Dedifferentiated amniotic fluid mesenchymal stem cell (primary cell): Measurements from ENCODE around the gene SIX2.
"Not testable (repeated sequence)": the region's sequence is repeated elsewhere in the genome, so short reads cannot be mapped to it uniquely, and the experiment has no call there.

Experiments
- DNase-seq: peaks from one replicate; pipeline ENCODE4 v3.0.0-alpha.2; 2016; ENCODE audit errors: extremely low spot score

SIX2 gene

GRCh38 chr2:45009303-45009927 lies at the start of gene SIX2:
Gene SIX2, minus strand, starts transcription at chr2:45009452. Its CDS starts 342 bp downstream, at chr2:45009110.
- peak; percentile 97 for DNase-seq

DNA sequence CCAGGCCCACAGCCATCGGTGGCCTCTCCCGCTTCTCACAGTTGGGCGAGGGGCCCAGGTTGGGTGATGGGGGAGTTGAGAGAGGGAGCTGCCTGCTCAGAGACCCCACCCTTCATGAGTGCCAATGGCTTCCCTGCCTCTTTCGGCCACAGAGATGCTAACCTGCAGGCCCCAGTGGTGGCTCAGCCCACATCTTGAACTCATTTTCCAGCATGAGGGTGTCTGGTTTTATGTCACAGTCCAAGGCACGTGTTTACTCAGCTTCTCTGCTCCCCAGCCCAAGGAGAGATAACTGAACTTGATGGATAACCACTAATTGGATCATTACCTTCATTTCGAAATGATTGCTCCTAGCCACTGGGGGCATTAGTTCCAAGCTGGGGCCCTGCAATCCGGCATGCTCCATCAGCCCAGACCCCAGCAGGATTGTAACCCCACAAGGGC lies 45.9 kb upstream of the SIX2 start:
- no peak for DNase-seq

- DNase-seq, result no peak
Observed at GRCh38 chr2:45053966-45054365, 44.7 kb upstream of the SIX2 start.

DNA sequence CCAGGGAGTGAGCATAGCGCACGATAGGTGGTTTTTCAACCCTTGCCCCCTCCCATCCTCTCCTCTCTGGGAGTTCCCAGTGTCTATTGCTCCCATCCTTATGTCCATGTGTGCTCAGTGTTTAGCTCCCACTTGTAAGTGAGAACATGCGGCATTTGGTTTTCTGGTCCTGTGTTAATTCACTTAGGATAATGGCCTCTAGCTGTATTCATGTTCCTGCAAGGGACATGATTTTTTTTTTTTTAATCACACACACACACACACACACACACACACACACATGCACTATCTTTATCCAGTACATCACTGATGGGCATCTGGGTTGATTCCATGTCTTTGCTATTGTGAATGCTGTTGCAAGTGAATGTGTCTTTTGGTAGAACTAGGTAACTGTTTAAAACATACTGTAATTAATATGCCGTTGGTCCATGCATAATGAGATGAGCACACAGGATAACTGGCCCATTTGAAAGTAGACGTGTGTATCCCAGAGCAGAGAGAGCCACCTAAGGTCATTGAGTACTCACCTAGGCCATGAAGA lies 43.2 kb upstream of the SIX2 start:
- no peak for DNase-seq

DNA sequence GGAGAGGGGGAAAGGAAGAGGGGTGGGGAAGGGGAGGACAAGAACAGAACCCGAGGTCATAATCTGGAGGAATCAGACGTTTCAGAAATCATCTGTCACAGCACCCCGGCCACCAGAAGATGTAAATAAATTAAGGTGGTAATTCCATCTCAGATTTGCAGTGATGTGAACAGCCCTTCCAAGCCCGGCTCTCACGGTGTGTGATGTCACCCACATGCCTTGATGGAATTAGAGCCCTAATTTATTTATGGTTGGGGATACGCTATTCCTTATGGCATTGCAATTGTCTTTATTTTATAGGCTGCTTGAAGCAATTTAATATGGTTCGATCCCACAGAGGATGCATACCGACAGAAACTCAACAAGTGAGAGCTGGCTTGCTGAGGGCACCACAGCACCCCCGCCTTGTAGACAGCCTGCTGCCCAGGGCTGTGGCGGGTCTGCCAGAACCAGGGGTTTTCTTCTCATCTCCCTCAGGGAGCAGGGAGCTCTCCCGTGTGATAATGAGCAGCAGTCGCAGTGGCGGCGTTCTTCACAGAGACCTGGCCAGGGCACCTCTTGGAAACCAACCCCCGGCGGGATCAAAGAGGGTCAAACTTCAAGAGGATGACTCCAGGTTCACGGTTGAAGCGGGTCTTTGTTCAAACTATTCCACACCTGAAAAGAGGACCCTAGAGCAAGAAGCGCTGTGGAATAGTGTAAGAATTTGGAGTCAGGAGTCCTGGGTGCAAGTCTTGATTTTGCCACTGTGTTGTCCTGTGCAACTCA lies 40.5 kb upstream of the SIX2 start:
- no peak for DNase-seq

GRCh38 chr2:45047301-45047700 lies 38.0 kb upstream of the SIX2 start:
- no peak for DNase-seq

DNA sequence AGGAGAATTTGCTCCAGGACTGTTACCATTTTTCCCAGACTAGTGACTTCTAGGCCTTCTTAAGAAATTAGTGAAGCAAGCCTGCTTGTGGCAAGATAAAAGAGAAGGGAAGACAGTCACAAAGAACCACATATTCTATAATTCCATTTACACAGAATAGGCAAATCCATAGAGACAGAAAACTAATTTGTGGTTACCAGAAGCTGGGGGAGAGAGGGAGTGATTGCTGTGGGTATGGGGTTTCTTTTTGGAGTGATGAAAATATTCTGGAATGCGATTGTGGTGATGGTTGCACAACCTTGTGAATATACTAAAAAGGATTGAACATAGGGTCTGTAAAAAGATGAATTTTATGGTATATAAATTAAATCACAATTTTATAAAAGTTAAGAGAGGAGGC lies 37.5 kb upstream of the SIX2 start:
- no peak for DNase-seq

- no peak for DNase-seq
Observed at GRCh38 chr2:45045706-45046105, 36.5 kb upstream of the SIX2 start.

DNA sequence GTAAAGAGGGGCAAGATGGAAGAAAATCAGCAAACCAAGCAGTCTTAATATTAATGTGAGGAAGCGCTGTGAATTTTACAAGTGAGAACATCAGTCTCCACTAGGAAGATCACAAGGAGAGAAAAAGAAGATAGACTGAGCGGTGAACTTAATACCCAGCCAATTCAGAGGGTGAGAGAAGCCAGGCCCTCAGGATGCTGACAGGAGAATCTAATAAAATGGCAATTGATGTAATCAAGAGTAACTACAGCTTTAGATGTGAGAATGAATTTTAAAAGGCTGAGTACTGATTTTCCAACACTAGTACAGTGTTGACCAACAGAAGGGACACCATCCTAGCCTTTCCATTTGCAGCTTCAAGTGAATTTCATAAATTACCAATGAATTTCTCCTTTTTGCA lies 35.7 kb upstream of the SIX2 start:
- DNase-seq, result no peak

GRCh38 chr2:45043174-45043573 lies 33.9 kb upstream of the SIX2 start:
- DNase-seq, result no peak

DNA sequence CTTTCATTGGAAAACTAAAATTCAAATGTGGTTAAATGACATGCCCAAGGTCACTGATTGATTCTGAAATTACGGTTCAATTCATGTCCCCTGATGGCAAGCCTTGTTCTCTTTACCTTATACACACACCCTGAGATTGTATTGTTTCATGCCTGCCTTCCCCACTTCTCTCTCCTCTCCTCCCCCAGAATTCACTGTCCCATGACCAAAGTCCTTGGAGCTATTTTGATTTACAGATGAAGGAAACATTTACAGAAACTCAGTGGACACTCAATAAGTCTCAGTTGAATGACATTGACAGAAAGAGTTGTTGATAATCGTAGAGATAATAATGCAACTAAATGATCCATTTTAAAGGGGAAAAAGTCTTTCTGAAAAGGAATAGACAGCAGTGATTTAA lies 33.1 kb upstream of the SIX2 start:
- no peak for DNase-seq

- no peak for DNase-seq
Observed at GRCh38 chr2:45040786-45041185, 31.5 kb upstream of the SIX2 start.

- not testable (repeated sequence) for DNase-seq
Observed at GRCh38 chr2:45039804-45040203, 30.6 kb upstream of the SIX2 start.

- not testable (repeated sequence) for DNase-seq
Observed at GRCh38 chr2:45038861-45039260, 29.6 kb upstream of the SIX2 start.

DNA sequence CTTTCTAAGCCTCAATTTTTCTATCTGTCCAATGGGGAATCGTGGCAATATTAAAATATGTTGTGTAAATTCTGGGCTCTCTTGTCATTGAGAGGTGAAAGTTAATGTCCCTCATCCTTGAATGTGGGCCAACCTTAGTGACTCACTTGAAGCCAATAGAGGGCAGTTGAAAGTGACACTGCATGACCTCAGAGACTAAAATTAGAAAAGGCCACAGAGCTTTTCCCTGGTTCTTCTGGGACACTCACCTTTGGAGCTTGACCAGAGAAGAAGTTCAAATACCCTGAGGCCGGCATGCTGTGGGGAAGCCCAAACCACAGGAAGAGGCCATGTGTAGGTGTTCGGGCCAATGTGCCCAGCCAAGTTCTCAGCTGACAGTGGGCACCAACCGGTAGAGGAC lies 24.1 kb upstream of the SIX2 start:
- DNase-seq, result no peak

DNA sequence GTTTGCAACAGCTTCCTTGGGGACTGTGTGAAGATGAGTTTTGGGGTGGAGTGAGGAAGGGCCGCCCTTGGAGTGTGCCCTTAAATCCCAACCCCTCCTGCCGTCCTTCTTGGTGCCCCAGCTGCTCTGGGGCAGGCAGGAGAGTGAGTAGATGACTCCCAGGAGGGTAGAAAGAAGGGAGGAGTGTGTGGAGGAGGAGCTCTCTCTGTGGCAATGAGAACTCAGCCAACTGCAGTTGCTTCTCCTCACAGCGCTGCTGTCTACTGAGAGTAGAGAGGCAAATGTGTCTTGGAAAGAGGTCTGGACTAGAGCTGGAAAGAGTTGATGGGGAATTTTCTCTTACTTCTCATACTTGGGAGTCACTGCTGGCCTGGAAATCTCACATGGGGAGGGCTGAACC lies 21.8 kb upstream of the SIX2 start:
- no peak for DNase-seq

DNA sequence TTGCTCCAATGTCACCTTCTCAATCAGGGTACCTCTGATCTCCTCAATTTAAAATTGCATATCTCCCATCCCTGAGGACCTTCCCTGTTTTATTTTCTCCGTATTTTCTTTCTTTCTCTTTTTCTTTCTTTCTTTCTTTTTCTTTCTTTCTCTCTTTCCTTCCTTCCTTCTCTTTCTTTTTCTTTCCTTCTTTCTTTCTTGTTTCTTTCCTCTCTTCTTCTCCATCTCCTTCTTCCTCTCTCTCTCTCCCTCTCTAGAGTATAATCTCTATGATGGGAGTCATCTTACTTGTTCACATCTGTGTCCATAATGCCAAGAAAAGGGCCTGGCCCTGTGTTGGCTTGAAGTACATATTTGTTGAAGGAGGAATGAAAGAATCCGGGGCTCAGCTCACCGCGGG lies 21.3 kb upstream of the SIX2 start:
- DNase-seq, result no peak

DNA sequence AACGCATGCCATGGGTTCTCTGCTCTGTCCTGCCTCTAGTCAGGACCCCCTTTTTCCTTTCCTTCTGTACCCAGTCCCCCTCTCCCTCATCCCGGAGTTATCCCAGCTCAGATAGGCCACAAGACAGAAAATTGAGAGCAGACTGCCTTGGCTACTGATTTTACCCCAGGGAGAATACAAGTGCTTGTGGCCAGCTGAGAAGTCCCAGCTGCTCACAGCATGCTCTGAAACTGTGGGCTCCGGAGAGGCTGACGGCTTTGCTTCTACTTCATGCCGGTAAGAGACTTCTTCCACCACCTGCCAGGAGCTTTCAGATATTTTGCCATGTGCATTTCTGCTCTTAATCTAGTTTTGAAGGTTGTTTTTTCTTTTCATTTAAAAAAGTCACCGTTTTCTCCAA lies 20.0 kb upstream of the SIX2 start:
- no peak for DNase-seq

DNA sequence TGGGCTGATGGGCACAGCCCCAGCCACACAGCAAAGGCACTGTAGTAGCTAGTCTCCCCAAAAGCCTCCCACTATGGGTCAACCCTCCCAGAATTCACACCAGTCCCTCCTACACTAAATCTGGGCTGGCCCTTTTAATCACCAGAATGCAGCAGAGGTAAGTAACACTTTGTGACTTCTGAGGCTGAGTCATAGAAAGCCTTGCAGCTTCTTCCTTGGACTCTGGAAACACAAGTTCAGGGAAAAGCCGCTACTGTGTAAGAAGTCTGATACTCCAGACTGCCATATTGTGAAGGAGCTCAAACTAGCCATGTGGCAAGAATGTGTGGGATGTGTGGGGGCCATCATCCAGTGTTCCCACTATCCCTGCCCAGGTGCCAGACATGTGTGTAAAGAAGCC lies 19.0 kb upstream of the SIX2 start:
- no peak for DNase-seq

DNA sequence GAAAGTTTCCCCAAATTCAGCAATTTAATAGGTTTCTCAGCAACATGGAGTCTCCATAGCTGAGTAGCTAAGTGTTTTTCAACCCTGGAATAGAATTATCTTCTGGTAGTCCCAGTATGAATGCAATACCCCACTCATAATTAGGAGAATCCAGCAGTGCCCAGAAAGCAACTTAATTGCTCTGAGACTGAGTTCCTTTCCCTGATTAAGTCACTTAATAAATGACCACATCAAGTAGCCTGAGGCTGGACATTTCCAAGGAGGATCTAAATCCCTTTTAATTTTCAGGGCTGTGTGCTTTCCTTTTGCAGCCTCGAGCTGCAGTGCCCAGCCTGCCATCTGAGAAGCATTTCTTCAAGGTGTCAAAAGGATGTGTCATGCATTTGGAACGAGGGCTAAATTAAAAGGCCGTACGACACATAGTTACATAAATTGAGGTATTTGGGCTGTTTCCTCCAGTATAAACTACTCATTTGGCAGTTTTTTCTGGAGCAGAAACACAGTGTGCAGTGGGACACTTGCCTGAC lies 17.7 kb upstream of the SIX2 start:
- no peak for DNase-seq

- DNase-seq, result peak; percentile 95
Observed at GRCh38 chr2:45024600-45025291, 15.5 kb upstream of the SIX2 start.

DNA sequence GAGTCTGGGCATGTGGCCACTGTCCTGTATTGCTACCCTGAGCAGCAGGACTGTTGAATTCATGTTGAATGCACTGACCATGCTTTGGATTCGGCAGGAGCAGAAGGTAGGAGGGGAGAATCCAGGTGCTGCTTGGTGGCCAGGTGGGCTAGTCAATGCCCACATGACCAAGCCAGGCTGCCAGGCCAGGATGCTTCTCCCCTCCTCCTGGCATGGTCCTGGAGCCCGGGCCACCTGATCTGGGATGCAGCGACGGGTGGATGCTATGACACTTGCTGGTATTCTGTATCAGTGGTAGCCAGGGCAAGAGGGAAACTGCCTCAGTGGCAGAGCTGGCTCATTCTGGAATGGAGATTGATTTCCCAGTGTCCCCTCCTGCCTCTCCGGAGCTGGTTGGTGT lies 14.8 kb upstream of the SIX2 start:
- DNase-seq, result no peak
